ENCODE measurements around the gene ATF7IP2. TPM values are rescaled to one million over a fixed set of nuclear protein-coding genes. Genes with fewer than 3 reads are reported as not detected.
"Not testable (repeated sequence)": the region's sequence is repeated elsewhere in the genome, so short reads cannot be mapped to it uniquely, and the experiment has no call there.

ATF7IP2 gene
- total and polyA plus RNA-seq, 9 donors = 3.1 to 10.9 (median 5.3) TPM

- Histone ChIP-seq H3K4me3 (ENCODE audit: low read length) (no peak overlapping the region), H3K9me3 (replicated peaks; ENCODE audit: control insufficient read depth, low read depth, low read length) (no peaks in the 10 kb centered on the region), H3K36me3 (ENCODE audit: control insufficient read depth, insufficient read depth, low read length) (no peaks in the 10 kb centered on the region), H3K4me1 (ENCODE audit: control insufficient read depth, insufficient read depth, low read length) (no peaks in the 10 kb centered on the region), H3K27ac (ENCODE audit: low read length) (no peak overlapping the region), H3K27me3 (ENCODE audit: control insufficient read depth, insufficient read depth, low read length) (no peaks in the 10 kb centered on the region)
- 92% methylated on average over 23 of the region's 23 CpGs for WGBS (ENCODE audit: insufficient coverage)
- no peak for DNase-seq
Measured at GRCh38 chr16:10355589-10355988, 30.3 kb upstream of the ATF7IP2 start.

- no peaks in the 10 kb centered on the region for H3K27me3 ChIP-seq (ENCODE audit: control insufficient read depth, insufficient read depth, low read length)
- no peak for DNase-seq
- no peaks in the 10 kb centered on the region for H3K4me1 ChIP-seq (ENCODE audit: control insufficient read depth, insufficient read depth, low read length)
- H3K4me3 ChIP-seq (ENCODE audit: low read length) = no peak overlapping the region
- H3K9me3 ChIP-seq (replicated peaks; ENCODE audit: control insufficient read depth, low read depth, low read length) = no peaks in the 10 kb centered on the region
- 83% methylated on average over 6 of the region's 11 CpGs for WGBS (ENCODE audit: insufficient coverage)
- H3K36me3 ChIP-seq (ENCODE audit: control insufficient read depth, insufficient read depth, low read length) = no peaks in the 10 kb centered on the region
- H3K27ac ChIP-seq (ENCODE audit: low read length) = no peak overlapping the region
Measured at GRCh38 chr16:10356870-10357842, 28.7 kb upstream of the ATF7IP2 start.

GRCh38 chr16:10361747-10362076 lies 24.1 kb upstream of the ATF7IP2 start:
- not testable (repeated sequence) for H3K36me3 ChIP-seq (ENCODE audit: control insufficient read depth, insufficient read depth, low read length); H3K4me1 ChIP-seq (ENCODE audit: control insufficient read depth, insufficient read depth, low read length); H3K27ac ChIP-seq (ENCODE audit: low read length); H3K4me3 ChIP-seq (ENCODE audit: low read length); H3K9me3 ChIP-seq (replicated peaks; ENCODE audit: control insufficient read depth, low read depth, low read length); DNase-seq; H3K27me3 ChIP-seq (ENCODE audit: control insufficient read depth, insufficient read depth, low read length)
- 90% methylated on average over 5 of the region's 8 CpGs for WGBS (ENCODE audit: insufficient coverage)

- Histone ChIP-seq H3K36me3 (ENCODE audit: control insufficient read depth, insufficient read depth, low read length) (no peaks in the 10 kb centered on the region), H3K4me3 (ENCODE audit: low read length) (no peak overlapping the region), H3K27me3 (ENCODE audit: control insufficient read depth, insufficient read depth, low read length) (no peaks in the 10 kb centered on the region), H3K9me3 (replicated peaks; ENCODE audit: control insufficient read depth, low read depth, low read length) (no peaks in the 10 kb centered on the region), H3K4me1 (ENCODE audit: control insufficient read depth, insufficient read depth, low read length) (no peaks in the 10 kb centered on the region), H3K27ac (ENCODE audit: low read length) (no peak overlapping the region)
- no peak for DNase-seq
- no CpG with 5 or more reads among the region's 9 CpGs for WGBS (ENCODE audit: insufficient coverage)
Measured at GRCh38 chr16:10362077-10362863, 23.6 kb upstream of the ATF7IP2 start.

- H3K4me3 ChIP-seq (ENCODE audit: low read length); H3K4me1 ChIP-seq (ENCODE audit: control insufficient read depth, insufficient read depth, low read length); H3K27me3 ChIP-seq (ENCODE audit: control insufficient read depth, insufficient read depth, low read length); H3K9me3 ChIP-seq (replicated peaks; ENCODE audit: control insufficient read depth, low read depth, low read length); DNase-seq; H3K36me3 ChIP-seq (ENCODE audit: control insufficient read depth, insufficient read depth, low read length); H3K27ac ChIP-seq (ENCODE audit: low read length): not testable (repeated sequence)
- 80% methylated on average over 1 of the region's 4 CpGs for WGBS (ENCODE audit: insufficient coverage)
Measured at GRCh38 chr16:10362864-10363197, 23.0 kb upstream of the ATF7IP2 start.

GRCh38 chr16:10366619-10367018 lies 19.2 kb upstream of the ATF7IP2 start:
- not testable (repeated sequence) for DNase-seq; H3K27ac ChIP-seq (ENCODE audit: low read length); H3K4me1 ChIP-seq (ENCODE audit: control insufficient read depth, insufficient read depth, low read length); H3K9me3 ChIP-seq (replicated peaks; ENCODE audit: control insufficient read depth, low read depth, low read length); H3K36me3 ChIP-seq (ENCODE audit: control insufficient read depth, insufficient read depth, low read length); H3K27me3 ChIP-seq (ENCODE audit: control insufficient read depth, insufficient read depth, low read length); H3K4me3 ChIP-seq (ENCODE audit: low read length)
- WGBS (ENCODE audit: insufficient coverage) = 93% methylated on average over 3 of the region's 8 CpGs

GRCh38 chr16:10367616-10368188 lies 18.2 kb upstream of the ATF7IP2 start:
- WGBS (ENCODE audit: insufficient coverage) = no CpG with 5 or more reads among the region's 5 CpGs
- Histone ChIP-seq H3K4me1 (ENCODE audit: control insufficient read depth, insufficient read depth, low read length) (no peaks in the 10 kb centered on the region), H3K36me3 (ENCODE audit: control insufficient read depth, insufficient read depth, low read length) (no peaks in the 10 kb centered on the region), H3K27ac (ENCODE audit: low read length) (no peak overlapping the region), H3K9me3 (replicated peaks; ENCODE audit: control insufficient read depth, low read depth, low read length) (no peaks in the 10 kb centered on the region), H3K27me3 (ENCODE audit: control insufficient read depth, insufficient read depth, low read length) (no peaks in the 10 kb centered on the region), H3K4me3 (ENCODE audit: low read length) (no peak overlapping the region)
- DNase-seq = no peak

GRCh38 chr16:10368969-10369551 lies 16.8 kb upstream of the ATF7IP2 start:
- Histone ChIP-seq H3K9me3 (replicated peaks; ENCODE audit: control insufficient read depth, low read depth, low read length) (no peaks in the 10 kb centered on the region), H3K27ac (ENCODE audit: low read length) (no peak overlapping the region), H3K27me3 (ENCODE audit: control insufficient read depth, insufficient read depth, low read length) (no peaks in the 10 kb centered on the region), H3K4me3 (ENCODE audit: low read length) (no peak overlapping the region), H3K36me3 (ENCODE audit: control insufficient read depth, insufficient read depth, low read length) (no peaks in the 10 kb centered on the region), H3K4me1 (ENCODE audit: control insufficient read depth, insufficient read depth, low read length) (no peaks in the 10 kb centered on the region)
- no CpG with 5 or more reads among the region's 2 CpGs for WGBS (ENCODE audit: insufficient coverage)
- DNase-seq = no peak

GRCh38 chr16:10370096-10370726 lies 15.7 kb upstream of the ATF7IP2 start:
- Histone ChIP-seq H3K27me3 (ENCODE audit: control insufficient read depth, insufficient read depth, low read length) (no peaks in the 10 kb centered on the region), H3K4me3 (ENCODE audit: low read length) (no peak overlapping the region), H3K36me3 (ENCODE audit: control insufficient read depth, insufficient read depth, low read length) (no peaks in the 10 kb centered on the region), H3K27ac (ENCODE audit: low read length) (no peak overlapping the region), H3K9me3 (replicated peaks; ENCODE audit: control insufficient read depth, low read depth, low read length) (peaks cover 2% of the 10 kb centered on the region), H3K4me1 (ENCODE audit: control insufficient read depth, insufficient read depth, low read length) (no peaks in the 10 kb centered on the region)
- 20% methylated on average over 1 of the region's 4 CpGs for WGBS (ENCODE audit: insufficient coverage)
- DNase-seq = no peak
